AG09319 (cell line): Measurements from ENCODE around the gene WDR36.

Experiments
- DNase-seq: peaks from one replicate; pipeline ENCODE4 v3.0.0-alpha.2; 2010; ENCODE audit warnings: low read depth; ENCODE audit errors: extremely low read depth
- CTCF ChIP-seq: IDR thresholded peaks from 2 replicates; pipeline ENCODE4 v1.5.1; 2011; ENCODE audit warnings: low read depth, mild to moderate bottlenecking, inconsistent platforms, low read length, moderate library complexity

WDR36 gene

GRCh38 chr5:111144352-111144930 is 52.3 kb downstream of the WDR36 start:
- no peak for DNase-seq

GRCh38 chr5:111146053-111146452 is 53.9 kb downstream of the WDR36 start:
- TF ChIP-seq CTCF: no peak
- no peak for DNase-seq

More at GRCh38 chr5:111144352-111144930, 52.3 kb downstream of the WDR36 start:
- no peak for TF ChIP-seq CTCF

GRCh38 chr5:111147502-111147901 is 55.4 kb downstream of the WDR36 start:
- DNase-seq: no peak
- TF ChIP-seq CTCF: no peak

GRCh38 chr5:111151998-111152397 is 59.9 kb downstream of the WDR36 start:
- no peak for DNase-seq
- TF ChIP-seq CTCF: no peak

GRCh38 chr5:111153483-111153882 is 61.3 kb downstream of the WDR36 start:
- no peak for TF ChIP-seq CTCF
- DNase-seq: no peak

- DNase-seq: no peak
- no peak for TF ChIP-seq CTCF
Measured at GRCh38 chr5:111153945-111154344, 61.8 kb downstream of the WDR36 start.

- peak; percentile 100 for TF ChIP-seq CTCF
- peak; percentile 59 for DNase-seq
Measured at GRCh38 chr5:111158105-111158744, 66.1 kb downstream of the WDR36 start.
